Adrenal gland (tissue), 5 donors: Measurements from ENCODE around the gene MON1B.

Source experiments
- POLR2A ChIP-seq, 2 donors: fragments of 450-650 bp; IDR thresholded peaks; one replicate each; pipeline ENCODE4 v1.6.1; 2017; ENCODE audit warnings: antibody characterized with exemption in 2 of 2, mild to moderate bottlenecking in 2 of 2, moderate library complexity in 1 of 2
- TF ChIP-seq, protein P1 (sequence below), 6 experiments: fragments of 450-650 bp in 4 of 6; fragments of 200-600 bp in 2 of 6; sonication (generic) in 1 of 6; IDR thresholded peaks; 1 replicate in 5 of 6; 2 replicates in 1 of 6; pipeline versions ENCODE4 v1.5.1 to v1.8.0; 2016 to 2021; ENCODE audit warnings: antibody characterized with exemption in 6 of 6, mild to moderate bottlenecking in 2 of 6, moderate library complexity in 1 of 6
- donor health status: DM: no; HTN: no; CAD: no.

DNA sequence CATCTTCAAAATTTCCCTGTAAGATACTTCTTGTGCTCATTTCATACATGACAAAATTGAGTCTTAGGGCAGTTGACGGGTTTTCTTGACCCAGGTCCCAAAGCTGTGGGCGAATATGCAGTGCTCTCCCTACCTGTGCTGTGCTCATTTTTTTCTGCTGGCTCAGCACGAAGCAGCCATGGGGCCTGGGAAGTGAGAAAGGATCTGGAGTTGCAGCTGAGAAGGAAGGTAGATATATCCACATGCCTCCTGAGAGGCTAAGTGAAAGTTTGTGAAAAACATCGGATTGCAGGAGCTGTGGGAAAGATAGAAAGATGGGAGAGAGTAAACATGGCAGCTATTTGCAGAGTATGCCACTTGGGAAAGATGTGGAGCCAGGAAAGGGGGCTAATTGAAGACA lies 42.9 kb upstream of the MON1B start:
- TF ChIP-seq, protein P1, sequence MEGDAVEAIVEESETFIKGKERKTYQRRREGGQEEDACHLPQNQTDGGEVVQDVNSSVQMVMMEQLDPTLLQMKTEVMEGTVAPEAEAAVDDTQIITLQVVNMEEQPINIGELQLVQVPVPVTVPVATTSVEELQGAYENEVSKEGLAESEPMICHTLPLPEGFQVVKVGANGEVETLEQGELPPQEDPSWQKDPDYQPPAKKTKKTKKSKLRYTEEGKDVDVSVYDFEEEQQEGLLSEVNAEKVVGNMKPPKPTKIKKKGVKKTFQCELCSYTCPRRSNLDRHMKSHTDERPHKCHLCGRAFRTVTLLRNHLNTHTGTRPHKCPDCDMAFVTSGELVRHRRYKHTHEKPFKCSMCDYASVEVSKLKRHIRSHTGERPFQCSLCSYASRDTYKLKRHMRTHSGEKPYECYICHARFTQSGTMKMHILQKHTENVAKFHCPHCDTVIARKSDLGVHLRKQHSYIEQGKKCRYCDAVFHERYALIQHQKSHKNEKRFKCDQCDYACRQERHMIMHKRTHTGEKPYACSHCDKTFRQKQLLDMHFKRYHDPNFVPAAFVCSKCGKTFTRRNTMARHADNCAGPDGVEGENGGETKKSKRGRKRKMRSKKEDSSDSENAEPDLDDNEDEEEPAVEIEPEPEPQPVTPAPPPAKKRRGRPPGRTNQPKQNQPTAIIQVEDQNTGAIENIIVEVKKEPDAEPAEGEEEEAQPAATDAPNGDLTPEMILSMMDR (IDR thresholded peaks at IDR 0.05): no peak
- no peak for TF ChIP-seq POLR2A (IDR thresholded peaks at IDR 0.05)
